ENCODE measurements around the gene MRPL16.

MRPL16 gene

DNA sequence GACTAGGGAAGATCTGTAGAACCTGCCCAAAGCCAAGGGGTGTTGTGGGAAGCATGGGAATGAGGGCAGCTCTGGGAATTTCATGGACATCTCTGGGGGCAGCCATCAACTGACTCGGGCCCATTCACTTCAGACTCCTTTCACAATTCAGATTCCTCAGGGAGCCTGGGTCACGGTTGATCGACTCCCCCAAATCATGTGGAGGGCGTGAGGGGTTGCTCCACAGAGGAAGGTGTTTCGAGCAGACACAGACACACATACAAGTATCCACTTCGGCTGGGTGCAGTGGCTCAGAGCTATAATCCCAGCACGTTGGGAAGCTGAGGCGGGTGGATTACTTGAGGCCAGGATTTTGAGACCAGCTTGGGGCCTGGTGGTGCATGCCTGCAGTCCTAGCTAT lies 39.7 kb downstream of the MRPL16 start:
- peaks cover 29% of the 10 kb centered on the region for H3K36me3 ChIP-seq (ENCODE audit: control insufficient read depth, insufficient read depth, low read length)
- no peak overlapping the region for H3K4me3 ChIP-seq (ENCODE audit: low read depth, low read length)
- H3K9me3 ChIP-seq (ENCODE audit: control insufficient read depth, insufficient read depth, low read depth, low read length): no peaks in the 10 kb centered on the region
- no peak overlapping the region for H3K9ac ChIP-seq (ENCODE audit: low read length)
- no peak overlapping the region for H3K27ac ChIP-seq (ENCODE audit: low read depth, low read length)
- H3K27me3 ChIP-seq (ENCODE audit: control insufficient read depth, insufficient read depth, low read length): no peaks in the 10 kb centered on the region
- no peaks in the 10 kb centered on the region for H3K4me1 ChIP-seq (ENCODE audit: control insufficient read depth, insufficient read depth, low read length)

DNA sequence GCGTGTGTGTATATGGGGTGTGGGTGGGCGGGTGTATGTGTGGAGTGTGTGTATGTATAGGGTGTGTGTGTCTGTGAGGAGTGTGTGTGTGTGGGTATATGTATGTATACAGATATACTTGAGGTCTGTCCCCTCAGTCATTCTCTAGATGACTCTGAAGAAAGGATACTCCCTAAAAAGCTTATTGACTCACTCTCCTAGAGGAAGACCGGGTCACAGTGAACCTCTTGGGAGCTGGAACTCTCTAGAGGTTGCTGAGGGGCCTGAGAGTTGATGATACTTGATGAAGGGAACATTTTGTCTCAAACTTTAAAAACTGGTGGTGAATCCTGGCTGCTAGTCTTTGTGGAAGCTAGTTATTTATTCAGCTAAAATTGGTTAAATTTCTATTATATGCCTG lies 40.3 kb downstream of the MRPL16 start:
- H3K27ac ChIP-seq (ENCODE audit: low read depth, low read length): no peak overlapping the region
- peaks cover 23% of the 10 kb centered on the region for H3K36me3 ChIP-seq (ENCODE audit: control insufficient read depth, insufficient read depth, low read length)
- no peaks in the 10 kb centered on the region for H3K4me1 ChIP-seq (ENCODE audit: control insufficient read depth, insufficient read depth, low read length)
- no peak overlapping the region for H3K9ac ChIP-seq (ENCODE audit: low read length)
- no peaks in the 10 kb centered on the region for H3K27me3 ChIP-seq (ENCODE audit: control insufficient read depth, insufficient read depth, low read length)
- H3K4me3 ChIP-seq (ENCODE audit: low read depth, low read length): no peak overlapping the region
- H3K9me3 ChIP-seq (ENCODE audit: control insufficient read depth, insufficient read depth, low read depth, low read length): no peaks in the 10 kb centered on the region

DNA sequence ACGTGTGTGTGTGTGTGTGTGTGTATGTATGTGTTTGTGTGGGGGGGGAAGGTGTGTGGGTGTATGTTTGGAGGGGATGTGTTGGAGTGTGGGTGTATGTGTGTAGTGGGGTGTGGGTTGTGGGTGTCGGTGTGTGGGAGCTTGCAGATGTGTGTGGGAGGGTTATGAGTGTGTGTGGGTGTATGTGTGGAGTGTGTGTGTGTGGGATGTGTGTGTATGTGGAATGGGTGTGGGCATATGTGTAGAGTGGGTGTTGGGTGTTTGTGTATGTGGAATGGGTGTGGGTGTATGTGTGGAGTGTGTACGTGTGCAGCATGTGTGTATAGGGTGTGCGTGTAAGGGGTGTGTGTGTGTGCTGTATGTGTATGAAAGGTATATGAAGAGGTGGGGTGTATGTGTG lies 40.8 kb downstream of the MRPL16 start:
- no peak overlapping the region for H3K4me3 ChIP-seq (ENCODE audit: low read depth, low read length)
- no peaks in the 10 kb centered on the region for H3K4me1 ChIP-seq (ENCODE audit: control insufficient read depth, insufficient read depth, low read length)
- no peak overlapping the region for H3K9ac ChIP-seq (ENCODE audit: low read length)
- peaks cover 18% of the 10 kb centered on the region for H3K36me3 ChIP-seq (ENCODE audit: control insufficient read depth, insufficient read depth, low read length)
- H3K27me3 ChIP-seq (ENCODE audit: control insufficient read depth, insufficient read depth, low read length): no peaks in the 10 kb centered on the region
- H3K9me3 ChIP-seq (ENCODE audit: control insufficient read depth, insufficient read depth, low read depth, low read length): no peaks in the 10 kb centered on the region
- H3K27ac ChIP-seq (ENCODE audit: low read depth, low read length): no peak overlapping the region

DNA sequence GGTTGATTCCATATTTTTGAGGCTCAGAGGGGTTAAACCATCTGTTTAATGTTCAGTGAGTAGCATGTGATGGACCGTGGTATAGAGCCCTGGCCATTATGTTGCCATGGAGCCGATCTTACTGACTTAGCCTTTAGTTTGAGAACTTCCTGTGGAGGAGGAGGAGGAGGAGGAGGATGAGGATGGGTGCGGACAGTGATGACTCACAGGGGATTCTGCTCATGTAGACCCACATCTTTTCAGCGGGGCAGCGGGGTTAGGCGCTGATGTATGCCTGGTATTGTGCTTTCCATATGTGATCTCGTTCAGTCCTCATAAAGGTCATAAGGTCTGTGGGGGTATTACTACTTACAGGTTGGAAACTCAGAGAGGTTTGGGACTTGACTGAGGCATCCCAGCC lies 41.5 kb downstream of the MRPL16 start:
- Histone ChIP-seq H3K9me3 (ENCODE audit: control insufficient read depth, insufficient read depth, low read depth, low read length) (no peaks in the 10 kb centered on the region), H3K27ac (ENCODE audit: low read depth, low read length) (no peak overlapping the region), H3K4me1 (ENCODE audit: control insufficient read depth, insufficient read depth, low read length) (no peaks in the 10 kb centered on the region), H3K36me3 (ENCODE audit: control insufficient read depth, insufficient read depth, low read length) (peaks cover 12% of the 10 kb centered on the region), H3K9ac (ENCODE audit: low read length) (no peak overlapping the region), H3K4me3 (ENCODE audit: low read depth, low read length) (no peak overlapping the region), H3K27me3 (ENCODE audit: control insufficient read depth, insufficient read depth, low read length) (no peaks in the 10 kb centered on the region)

DNA sequence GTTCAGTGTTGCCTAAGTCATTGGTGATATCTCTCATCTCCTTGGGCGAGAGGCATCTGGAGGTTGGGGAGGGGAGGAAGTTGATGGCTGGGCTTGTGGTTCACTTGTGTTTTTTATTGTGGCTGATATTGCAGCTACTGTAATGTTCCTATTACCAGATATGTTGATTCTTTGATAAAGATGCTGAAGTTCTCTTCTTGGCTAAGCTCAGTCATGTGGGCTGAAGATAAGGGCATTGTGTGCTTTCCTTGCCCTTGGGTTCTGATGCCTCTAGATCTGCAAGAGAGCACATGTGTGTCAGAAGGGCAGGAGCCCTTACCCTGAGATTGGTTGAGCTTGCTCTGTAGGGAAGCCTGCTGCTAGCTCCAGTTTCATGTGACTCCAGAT lies 43.4 kb downstream of the MRPL16 start:
- Histone ChIP-seq H3K4me3 (ENCODE audit: low read depth, low read length) (no peak overlapping the region), H3K27ac (ENCODE audit: low read depth, low read length) (no peak overlapping the region), H3K36me3 (ENCODE audit: control insufficient read depth, insufficient read depth, low read length) (0 out of 2 replicates have a peak, but pooled peaks cover 1% of the 10 kb centered on the region), H3K9me3 (ENCODE audit: control insufficient read depth, insufficient read depth, low read depth, low read length) (no peaks in the 10 kb centered on the region), H3K4me1 (ENCODE audit: control insufficient read depth, insufficient read depth, low read length) (no peaks in the 10 kb centered on the region), H3K9ac (ENCODE audit: low read length) (no peak overlapping the region), H3K27me3 (ENCODE audit: control insufficient read depth, insufficient read depth, low read length) (no peaks in the 10 kb centered on the region)

DNA sequence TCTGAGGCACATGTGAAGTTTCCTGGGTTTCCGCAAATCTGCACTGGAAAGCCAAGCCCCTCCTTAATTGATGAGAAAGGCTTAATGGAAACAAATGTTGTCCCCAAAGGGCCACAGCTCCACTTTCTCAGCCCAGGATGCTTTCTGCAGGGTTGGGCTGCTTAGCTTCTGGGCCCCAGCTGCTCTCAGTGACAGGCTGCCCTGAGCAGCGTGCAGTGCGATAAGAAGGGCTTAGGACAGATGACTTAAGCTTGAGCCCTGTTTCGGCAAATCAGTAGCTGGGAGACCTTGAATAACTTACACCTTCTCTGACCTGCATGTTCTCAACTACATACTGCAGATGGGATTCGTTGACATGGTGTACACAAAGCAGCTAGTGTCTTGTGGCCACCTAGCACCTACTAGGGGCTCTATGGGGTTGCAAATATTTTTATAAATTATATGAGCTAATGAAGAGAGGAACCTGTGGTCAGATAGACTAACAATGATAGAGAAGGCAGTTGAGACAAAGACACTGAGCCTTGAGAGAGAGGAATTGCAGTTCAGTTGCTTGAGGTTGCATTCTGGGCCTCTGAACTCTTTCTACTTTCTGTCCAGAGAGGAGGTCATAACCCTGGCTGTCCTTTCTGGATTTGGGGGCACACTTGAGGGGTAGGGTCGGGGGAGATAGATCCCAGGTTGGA lies 43.9 kb downstream of the MRPL16 start:
- Histone ChIP-seq H3K9ac (ENCODE audit: low read length) (no peak overlapping the region), H3K4me1 (ENCODE audit: control insufficient read depth, insufficient read depth, low read length) (no peaks in the 10 kb centered on the region), H3K9me3 (ENCODE audit: control insufficient read depth, insufficient read depth, low read depth, low read length) (no peaks in the 10 kb centered on the region), H3K36me3 (ENCODE audit: control insufficient read depth, insufficient read depth, low read length) (0 out of 2 replicates have a peak, but pooled peaks cover 3% of the 10 kb centered on the region), H3K27ac (ENCODE audit: low read depth, low read length) (no peak overlapping the region), H3K4me3 (ENCODE audit: low read depth, low read length) (no peak overlapping the region), H3K27me3 (ENCODE audit: control insufficient read depth, insufficient read depth, low read length) (no peaks in the 10 kb centered on the region)

DNA sequence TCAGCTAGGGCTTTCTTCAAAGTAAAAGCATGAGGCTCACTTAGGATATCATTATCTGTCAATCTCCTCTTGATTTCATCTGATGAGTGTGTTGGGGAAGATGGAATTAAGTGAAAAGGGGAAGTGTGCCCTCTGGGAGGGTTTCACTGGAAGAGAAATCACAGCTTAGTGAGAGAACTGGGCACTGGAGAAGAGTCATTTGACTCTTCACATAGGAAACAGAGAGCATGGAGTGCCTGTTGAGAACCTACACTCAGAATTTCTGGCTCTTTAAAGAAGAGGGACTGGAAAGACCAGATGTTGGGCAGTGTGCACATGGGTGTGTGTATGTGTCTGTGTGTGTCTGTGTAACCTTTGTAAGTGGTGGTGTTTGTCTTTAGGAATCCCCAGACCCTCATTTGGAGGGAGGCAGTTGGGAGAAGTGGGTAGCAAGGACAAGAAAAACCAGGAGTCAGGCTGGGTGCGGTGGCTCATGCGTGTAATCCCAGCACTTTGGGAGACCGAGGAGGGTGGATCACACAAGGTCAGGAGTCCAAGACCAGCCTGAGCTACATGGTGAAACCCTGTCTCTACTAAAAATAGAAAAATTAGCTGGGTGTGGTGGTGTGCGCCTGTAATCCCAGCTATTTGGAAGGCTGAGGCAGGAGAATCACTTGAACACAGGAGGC lies 45.4 kb downstream of the MRPL16 start:
- H3K4me1 ChIP-seq (ENCODE audit: control insufficient read depth, insufficient read depth, low read length): no peaks in the 10 kb centered on the region
- H3K27ac ChIP-seq (ENCODE audit: low read depth, low read length): no peak overlapping the region
- peaks cover 11% of the 10 kb centered on the region; the same call in 1 of the 2 replicates for H3K36me3 ChIP-seq (ENCODE audit: control insufficient read depth, insufficient read depth, low read length)
- no peaks in the 10 kb centered on the region for H3K27me3 ChIP-seq (ENCODE audit: control insufficient read depth, insufficient read depth, low read length)
- H3K9me3 ChIP-seq (ENCODE audit: control insufficient read depth, insufficient read depth, low read depth, low read length): no peaks in the 10 kb centered on the region
- no peak overlapping the region for H3K4me3 ChIP-seq (ENCODE audit: low read depth, low read length)
- no peak overlapping the region for H3K9ac ChIP-seq (ENCODE audit: low read length)

DNA sequence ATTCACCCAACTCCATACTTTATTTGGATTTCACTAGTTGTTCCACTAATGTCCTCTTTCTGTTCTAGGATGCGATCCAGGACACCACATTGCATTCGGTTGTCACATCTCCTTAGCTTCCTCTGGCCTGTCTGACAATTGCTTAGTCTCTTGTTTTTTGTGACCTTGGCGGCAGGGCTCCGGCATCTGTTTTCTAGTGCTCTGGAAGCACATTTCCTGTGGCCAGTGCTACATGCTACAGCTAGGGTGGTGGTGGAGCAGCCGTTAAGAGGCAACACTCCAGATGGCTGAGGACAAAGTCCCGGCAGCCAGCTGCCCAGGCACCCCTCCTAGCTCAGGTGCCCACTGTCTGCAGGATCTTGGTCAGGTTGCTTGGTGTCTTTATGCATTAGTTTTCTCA lies 48.6 kb downstream of the MRPL16 start:
- Histone ChIP-seq H3K27ac (ENCODE audit: low read depth, low read length) (no peak overlapping the region), H3K4me1 (ENCODE audit: control insufficient read depth, insufficient read depth, low read length) (peaks cover 5% of the 10 kb centered on the region), H3K9me3 (ENCODE audit: control insufficient read depth, insufficient read depth, low read depth, low read length) (no peaks in the 10 kb centered on the region), H3K4me3 (ENCODE audit: low read depth, low read length) (no peak overlapping the region), H3K9ac (ENCODE audit: low read length) (no peak overlapping the region), H3K27me3 (ENCODE audit: control insufficient read depth, insufficient read depth, low read length) (no peaks in the 10 kb centered on the region), H3K36me3 (ENCODE audit: control insufficient read depth, insufficient read depth, low read length) (peaks cover 16% of the 10 kb centered on the region; the same call in 1 of the 2 replicates)

DNA sequence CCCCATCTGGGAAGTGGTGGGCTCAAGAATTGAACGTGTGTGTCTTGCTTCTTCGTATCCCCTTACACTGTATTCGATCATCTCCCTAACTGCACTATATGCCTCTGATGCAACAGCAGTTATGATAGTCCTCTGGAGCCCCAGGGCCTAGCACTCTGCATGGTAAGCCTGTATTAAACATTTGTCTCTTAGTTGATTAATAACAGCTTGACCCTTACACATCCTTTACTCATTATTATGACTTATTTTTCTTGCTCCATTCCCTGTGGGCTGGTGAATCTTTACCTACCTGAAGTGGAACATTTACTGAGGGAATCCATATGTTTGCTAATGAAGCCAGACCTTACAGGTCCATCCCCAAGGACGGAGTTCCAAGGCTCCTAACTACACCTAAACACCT lies 49.8 kb downstream of the MRPL16 start:
- Histone ChIP-seq H3K27me3 (ENCODE audit: control insufficient read depth, insufficient read depth, low read length) (no peaks in the 10 kb centered on the region), H3K9me3 (ENCODE audit: control insufficient read depth, insufficient read depth, low read depth, low read length) (no peaks in the 10 kb centered on the region), H3K9ac (ENCODE audit: low read length) (no peak overlapping the region), H3K27ac (ENCODE audit: low read depth, low read length) (no peak overlapping the region), H3K36me3 (ENCODE audit: control insufficient read depth, insufficient read depth, low read length) (peaks cover 16% of the 10 kb centered on the region; the same call in 1 of the 2 replicates), H3K4me3 (ENCODE audit: low read depth, low read length) (no peak overlapping the region), H3K4me1 (ENCODE audit: control insufficient read depth, insufficient read depth, low read length) (peaks cover 15% of the 10 kb centered on the region)

DNA sequence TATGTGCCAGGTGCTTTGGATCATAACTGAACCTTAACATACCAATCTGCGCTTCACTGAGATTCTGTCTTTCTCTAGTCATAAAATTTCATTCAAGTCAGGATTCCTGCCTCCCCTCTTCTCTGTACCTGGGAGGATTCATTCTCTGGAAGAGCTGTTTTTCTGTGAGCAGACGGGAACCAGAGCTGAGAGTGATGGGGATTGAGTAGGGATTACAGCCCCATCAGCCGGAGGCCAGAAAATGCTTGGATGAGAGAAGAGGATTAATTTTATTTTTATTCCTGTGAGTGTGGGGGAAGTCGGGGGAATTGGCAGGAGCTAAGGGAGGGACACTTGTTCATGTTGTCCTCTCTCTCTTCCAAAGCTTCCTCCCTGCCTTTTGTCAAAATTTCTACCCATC lies 50.7 kb downstream of the MRPL16 start:
- Histone ChIP-seq H3K9me3 (ENCODE audit: control insufficient read depth, insufficient read depth, low read depth, low read length) (no peaks in the 10 kb centered on the region), H3K36me3 (ENCODE audit: control insufficient read depth, insufficient read depth, low read length) (peaks cover 16% of the 10 kb centered on the region; the same call in 1 of the 2 replicates), H3K27me3 (ENCODE audit: control insufficient read depth, insufficient read depth, low read length) (no peaks in the 10 kb centered on the region), H3K27ac (ENCODE audit: low read depth, low read length) (no peak overlapping the region), H3K9ac (ENCODE audit: low read length) (no peak overlapping the region), H3K4me3 (ENCODE audit: low read depth, low read length) (no peak overlapping the region), H3K4me1 (ENCODE audit: control insufficient read depth, insufficient read depth, low read length) (peaks cover 15% of the 10 kb centered on the region)

DNA sequence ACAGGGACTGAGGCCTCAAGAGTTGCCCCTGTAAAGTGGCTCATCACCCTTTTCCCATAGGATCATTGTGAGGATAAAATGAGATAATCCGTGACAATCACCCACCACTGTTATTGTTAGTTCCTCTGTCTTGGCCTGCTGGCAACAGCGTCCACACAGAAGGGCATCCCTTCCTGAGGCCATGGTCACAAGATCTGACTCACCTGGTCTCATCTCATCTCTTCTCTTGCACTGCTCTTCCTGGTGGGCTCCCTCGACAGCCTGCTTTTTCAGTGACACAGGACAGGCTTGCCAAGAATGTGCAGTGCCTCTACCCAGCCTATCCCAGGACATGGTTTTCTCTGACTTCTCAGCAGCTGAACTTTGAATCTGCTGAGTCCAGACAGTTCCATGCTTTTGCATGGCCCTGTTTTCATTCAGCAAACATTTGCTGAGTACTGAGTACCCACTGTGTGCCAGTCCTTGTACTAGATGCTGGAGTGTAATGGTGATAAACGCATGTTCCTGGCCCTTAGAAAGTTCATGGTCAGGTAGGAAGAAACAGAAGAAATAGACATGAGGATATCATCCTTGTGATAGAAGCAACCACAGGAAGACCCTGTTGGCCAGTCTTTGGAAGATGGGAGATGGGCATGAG lies 52.1 kb downstream of the MRPL16 start:
- H3K9ac ChIP-seq (ENCODE audit: low read length): no peak overlapping the region
- H3K27ac ChIP-seq (ENCODE audit: low read depth, low read length): no peak overlapping the region
- no peak overlapping the region for H3K4me3 ChIP-seq (ENCODE audit: low read depth, low read length)

More for the DNA sequence above, 52.1 kb downstream of the MRPL16 start:
- Histone ChIP-seq H3K9me3 (ENCODE audit: control insufficient read depth, insufficient read depth, low read depth, low read length) (no peaks in the 10 kb centered on the region), H3K36me3 (ENCODE audit: control insufficient read depth, insufficient read depth, low read length) (peaks cover 16% of the 10 kb centered on the region; the same call in 1 of the 2 replicates), H3K27me3 (ENCODE audit: control insufficient read depth, insufficient read depth, low read length) (no peaks in the 10 kb centered on the region), H3K4me1 (ENCODE audit: control insufficient read depth, insufficient read depth, low read length) (peaks cover 15% of the 10 kb centered on the region)

Data from HUES6 (cell line).